ENCODE results near the gene PTPN13. TPM values are rescaled to one million over a fixed set of nuclear protein-coding genes. Genes with fewer than 3 reads are reported as not detected.

The PTPN13 gene
- total RNA-seq, 1 donor from 2014 or later = 66.3 TPM

GRCh38 chr4:86685401-86685800 is 91.3 kb downstream of the PTPN13 start:
- Histone ChIP-seq H3K36me3 (no peaks in the 10 kb centered on the region), H3K27me3 (no peaks in the 10 kb centered on the region), H3K4me1 (peaks cover 4% of the 10 kb centered on the region), H3K9me3 (no peaks in the 10 kb centered on the region), H3K27ac (no peak overlapping the region), H3K4me3 (no peak overlapping the region)
- intact Hi-C loops (cut with DNase I) = no loop called here
- TF ChIP-seq CTCF (IDR thresholded peaks at IDR 0.05) = no peak
- no peak for TF ChIP-seq POLR2AphosphoS5 (IDR thresholded peaks at IDR 0.05; ENCODE audit: insufficient read depth in 1 of 2, low read depth in 1 of 2)
- TF ChIP-seq POLR2A (IDR thresholded peaks at IDR 0.05) = no peak
- no peak for DNase-seq (ENCODE audit: extremely low spot score in 2 of 2)

- no peaks in the 10 kb centered on the region for H3K9me3 ChIP-seq
- no peaks in the 10 kb centered on the region for H3K27me3 ChIP-seq
- no peak overlapping the region for H3K27ac ChIP-seq
- no peak overlapping the region for H3K4me3 ChIP-seq
- intact Hi-C loops (cut with DNase I) = no loop called here
- H3K4me1 ChIP-seq = peaks cover 4% of the 10 kb centered on the region
- DNase-seq (ENCODE audit: extremely low spot score in 2 of 2) = no peak
- no peaks in the 10 kb centered on the region for H3K36me3 ChIP-seq
- TF ChIP-seq POLR2AphosphoS5 (IDR thresholded peaks at IDR 0.05; ENCODE audit: insufficient read depth in 1 of 2, low read depth in 1 of 2) = no peak
- TF ChIP-seq POLR2A (IDR thresholded peaks at IDR 0.05) = no peak
- no peak for TF ChIP-seq CTCF (IDR thresholded peaks at IDR 0.05)
These were observed 92.6 kb downstream of the PTPN13 start for GRCh38 chr4:86686741-86687140.

- no peak overlapping the region for H3K27ac ChIP-seq
- DNase-seq (ENCODE audit: extremely low spot score in 2 of 2) = no peak
- no peaks in the 10 kb centered on the region for H3K9me3 ChIP-seq
- H3K4me3 ChIP-seq = no peak overlapping the region
- H3K27me3 ChIP-seq = no peaks in the 10 kb centered on the region
- no peak for TF ChIP-seq POLR2A (IDR thresholded peaks at IDR 0.05)
- TF ChIP-seq CTCF (IDR thresholded peaks at IDR 0.05) = no peak
- TF ChIP-seq POLR2AphosphoS5 (IDR thresholded peaks at IDR 0.05; ENCODE audit: insufficient read depth in 1 of 2, low read depth in 1 of 2) = no peak
- no peaks in the 10 kb centered on the region for H3K36me3 ChIP-seq
- intact Hi-C loops (cut with DNase I) = no loop called here
- H3K4me1 ChIP-seq = peaks cover 4% of the 10 kb centered on the region
These were observed 93.9 kb downstream of the PTPN13 start for GRCh38 chr4:86688026-86688425.

- no peaks in the 10 kb centered on the region for H3K4me1 ChIP-seq
- H3K4me3 ChIP-seq = no peak overlapping the region
- no peak for DNase-seq (ENCODE audit: extremely low spot score in 2 of 2)
- H3K36me3 ChIP-seq = no peaks in the 10 kb centered on the region
- H3K9me3 ChIP-seq = no peaks in the 10 kb centered on the region
- no peak overlapping the region for H3K27ac ChIP-seq
- TF ChIP-seq POLR2A (IDR thresholded peaks at IDR 0.05) (no peak), POLR2AphosphoS5 (IDR thresholded peaks at IDR 0.05; ENCODE audit: insufficient read depth in 1 of 2, low read depth in 1 of 2) (no peak), CTCF (IDR thresholded peaks at IDR 0.05) (no peak)
- H3K27me3 ChIP-seq = no peaks in the 10 kb centered on the region
- intact Hi-C loops (cut with DNase I) = no loop called here
These were observed 110.5 kb downstream of the PTPN13 start for GRCh38 chr4:86704601-86705000.

- Histone ChIP-seq H3K36me3 (no peaks in the 10 kb centered on the region), H3K9me3 (no peaks in the 10 kb centered on the region), H3K4me1 (no peaks in the 10 kb centered on the region), H3K27ac (peak overlapping the region; percentile 62), H3K27me3 (no peaks in the 10 kb centered on the region), H3K4me3 (no peak overlapping the region)
- intact Hi-C loops (cut with DNase I) = no loop called here
- TF ChIP-seq POLR2A (IDR thresholded peaks at IDR 0.05) (no peak), POLR2AphosphoS5 (IDR thresholded peaks at IDR 0.05; ENCODE audit: insufficient read depth in 1 of 2, low read depth in 1 of 2) (peak; percentile 22 to 77)
- DNase-seq (ENCODE audit: extremely low spot score in 2 of 2) = no peak
These were observed 112.9 kb downstream of the PTPN13 start for GRCh38 chr4:86706923-86707597.
